HG03439 (cell line): ENCODE data around the gene EXTL2.
"Not testable (repeated sequence)": the region's sequence is repeated elsewhere in the genome, so short reads cannot be mapped to it uniquely, and the experiment has no call there.

Experiments used
- ATAC-seq: cut with Tn5 transposase; IDR thresholded peaks from one replicate; pipeline ENCODE4 v1.9.1; 2021; ENCODE audit warnings: mild to moderate bottlenecking, moderate library complexity; ENCODE audit not compliant: unreplicated experiment

Gene EXTL2

GRCh38 chr1:100861379-100861778, 33.3 kb downstream of the EXTL2 start:
- no peak for ATAC-seq

GRCh38 chr1:100860397-100860991, 34.1 kb downstream of the EXTL2 start:
- ATAC-seq = no peak

GRCh38 chr1:100855116-100855515, 39.5 kb downstream of the EXTL2 start:
- ATAC-seq = not testable (repeated sequence)

GRCh38 chr1:100852976-100853375, 41.7 kb downstream of the EXTL2 start:
- ATAC-seq = no peak

- ATAC-seq = no peak
These were observed 42.9 kb downstream of the EXTL2 start for GRCh38 chr1:100851726-100852125.

- no peak for ATAC-seq
These were observed 47.1 kb downstream of the EXTL2 start for GRCh38 chr1:100847361-100848082.

GRCh38 chr1:100843160-100843559, 51.5 kb downstream of the EXTL2 start:
- ATAC-seq = not testable (repeated sequence)

- no peak for ATAC-seq
These were observed 58.5 kb downstream of the EXTL2 start for GRCh38 chr1:100835866-100836842.

GRCh38 chr1:100834777-100835660, 59.6 kb downstream of the EXTL2 start:
- peak; percentile 69 for ATAC-seq

GRCh38 chr1:100832694-100833428, 61.8 kb downstream of the EXTL2 start:
- no peak for ATAC-seq

- ATAC-seq = not testable (repeated sequence)
These were observed 69.0 kb downstream of the EXTL2 start for GRCh38 chr1:100825666-100826065.
